HG03103 (cell line): Measurements from ENCODE around the gene OR12D1.
"Not testable (repeated sequence)": the region's sequence is repeated elsewhere in the genome, so short reads cannot be mapped to it uniquely, and the experiment has no call there.

Source experiments
- ATAC-seq: cut with Tn5 transposase; IDR thresholded peaks from one replicate; pipeline ENCODE4 v1.9.1; 2021; ENCODE audit warnings: low read depth; ENCODE audit not compliant: unreplicated experiment

The OR12D1 gene

DNA sequence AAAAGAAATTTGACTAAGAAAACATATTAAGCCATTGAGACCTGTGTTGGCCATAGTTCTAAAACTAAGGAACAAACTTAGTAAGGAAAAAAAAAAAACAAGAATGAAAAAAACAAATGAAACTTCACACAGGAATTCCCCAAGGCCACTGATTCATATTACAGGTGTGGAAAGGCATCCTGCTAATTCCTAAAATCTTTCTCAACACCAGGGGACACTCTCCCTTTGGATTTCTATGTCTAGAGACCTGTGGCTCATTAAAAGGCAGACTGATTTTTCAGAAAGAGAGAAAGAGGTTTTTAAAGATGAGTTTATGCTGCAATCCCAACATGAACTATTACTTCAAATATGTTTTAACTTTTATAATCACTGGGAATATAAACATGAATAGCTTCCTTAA lies at the start of gene OR12D1:
OR12D1 (plus strand) TSS at position 341 of the 400 bp plus-strand sequence.
- no peak for ATAC-seq

DNA sequence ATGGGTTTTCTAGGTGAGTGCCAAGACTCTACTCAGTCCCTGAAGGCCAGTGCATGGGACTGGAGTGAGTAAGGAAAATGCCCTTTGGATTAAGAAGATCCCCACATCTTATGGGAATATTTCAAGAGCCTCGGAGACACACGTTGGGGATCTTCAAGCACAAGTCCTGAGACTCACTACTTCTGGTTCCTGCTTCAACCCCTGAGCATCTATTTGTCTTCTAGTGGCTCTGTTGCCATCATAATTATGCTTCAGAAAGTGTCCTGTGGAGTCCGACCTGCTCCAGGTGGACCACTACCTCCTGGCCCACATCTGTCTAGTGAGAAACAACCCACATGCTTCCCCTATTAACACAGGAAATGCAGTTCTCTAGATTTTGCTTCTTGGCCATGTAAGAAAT lies 46.0 kb upstream of the OR12D1 start, which contains the start of gene OR5V1:
OR5V1 (minus strand) TSS at position 101 of the 400 bp plus-strand sequence. CDS start 12,670 bp downstream, outside the sequence.
- ATAC-seq, result no peak

DNA sequence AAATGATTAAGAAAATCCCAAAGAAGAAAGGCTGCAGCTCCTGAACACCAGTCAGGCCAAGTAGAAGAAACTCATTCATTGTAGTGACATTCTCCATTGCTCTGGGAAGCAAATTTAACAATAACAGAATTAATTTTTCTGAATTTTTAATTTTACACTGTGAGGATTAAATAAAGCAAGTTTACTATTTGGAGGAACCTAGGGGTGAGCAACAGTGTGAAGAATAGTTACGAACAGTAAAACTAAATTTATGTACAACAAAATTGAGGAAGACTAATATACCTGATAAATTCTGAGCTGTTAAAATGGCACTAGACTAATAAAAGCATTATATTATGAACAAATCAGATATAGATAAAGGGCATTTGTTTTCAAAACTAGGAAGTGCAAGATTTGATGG lies 39.5 kb upstream of the OR12D1 start, which contains the start of gene OR12D3:
OR12D3 (minus strand) TSS at position 101 of the 400 bp plus-strand sequence; CDS start at position 97, 4 bp downstream.
- no peak for ATAC-seq

DNA sequence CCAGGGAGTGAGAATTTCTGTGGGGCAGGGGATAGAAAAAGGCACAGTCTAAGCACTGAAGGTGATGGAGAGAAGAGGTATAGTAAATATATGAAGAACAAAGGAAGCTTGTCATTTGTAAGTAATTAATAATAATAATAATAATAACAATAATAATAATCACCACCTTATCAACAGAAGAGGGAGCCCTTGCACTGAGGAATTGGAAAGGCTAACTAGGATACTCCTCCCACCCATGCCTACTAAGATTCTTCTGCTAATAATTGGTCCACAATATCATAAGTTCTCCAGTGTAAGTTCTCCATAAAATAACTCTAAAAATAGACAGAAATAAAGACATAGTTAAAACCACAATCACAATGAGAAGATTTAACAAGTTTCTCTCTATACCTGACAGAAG lies 38.7 kb upstream of the OR12D1 start:
- ATAC-seq, result no peak

DNA sequence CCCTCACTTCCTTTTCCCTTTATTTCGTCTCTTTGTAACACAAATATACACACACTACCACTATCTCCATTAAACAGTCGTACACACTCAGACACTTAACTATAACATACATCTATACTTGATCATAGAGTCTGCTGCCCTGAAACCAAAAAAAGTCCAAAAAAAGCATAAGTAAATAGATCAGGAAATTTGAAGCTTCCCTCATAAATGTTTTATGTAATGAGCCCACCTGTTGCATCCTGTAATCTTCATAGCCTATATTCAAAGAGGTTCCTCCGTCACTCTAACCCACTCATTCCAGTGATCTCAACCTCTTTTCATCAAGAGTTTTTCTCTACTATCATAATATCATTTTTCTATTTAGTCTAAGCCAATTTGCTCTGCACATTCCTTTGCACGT lies 26.2 kb upstream of the OR12D1 start:
- no peak for ATAC-seq

DNA sequence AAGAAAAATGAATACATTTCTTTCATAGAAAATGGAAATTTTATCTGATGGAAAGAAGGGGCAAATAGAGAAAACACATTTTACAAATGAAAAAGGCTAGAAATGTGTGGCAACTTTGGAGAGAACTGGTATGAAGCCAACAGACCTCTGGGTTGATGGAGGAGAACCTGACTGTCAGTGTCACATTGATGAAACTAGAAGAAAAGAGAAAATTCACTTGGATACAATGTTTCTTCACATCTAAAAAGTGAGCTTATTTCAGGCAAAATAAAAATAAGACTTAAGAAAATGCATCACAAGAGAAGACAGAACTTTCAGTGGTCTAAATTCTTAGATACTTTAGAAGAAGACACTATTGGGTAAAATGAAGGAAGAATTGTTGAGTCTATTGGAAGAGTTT lies 19.4 kb upstream of the OR12D1 start, which contains the start of gene OR12D2:
OR12D2 (plus strand) TSS at position 301 of the 400 bp plus-strand sequence. CDS start 1,069 bp downstream, outside the sequence.
- ATAC-seq, result no peak

DNA sequence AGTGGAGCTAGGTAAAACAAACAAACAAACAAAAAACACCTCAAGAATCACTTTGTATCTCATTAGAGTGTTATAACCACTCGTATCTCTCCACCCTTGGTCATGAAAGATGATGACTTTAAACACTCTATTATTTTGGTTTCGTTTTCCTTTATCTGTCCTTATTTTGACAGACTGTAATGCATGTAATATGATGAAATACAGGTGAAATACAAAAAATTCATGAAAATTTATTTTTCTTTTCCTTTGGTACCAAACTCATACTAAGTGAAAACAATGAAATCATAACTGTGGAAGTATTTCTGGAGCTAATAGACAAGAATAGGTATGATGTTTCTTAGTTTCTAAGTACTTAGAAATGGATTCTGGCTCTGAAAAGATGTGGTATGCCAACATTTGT lies 15.2 kb upstream of the OR12D1 start:
- ATAC-seq, result no peak

DNA sequence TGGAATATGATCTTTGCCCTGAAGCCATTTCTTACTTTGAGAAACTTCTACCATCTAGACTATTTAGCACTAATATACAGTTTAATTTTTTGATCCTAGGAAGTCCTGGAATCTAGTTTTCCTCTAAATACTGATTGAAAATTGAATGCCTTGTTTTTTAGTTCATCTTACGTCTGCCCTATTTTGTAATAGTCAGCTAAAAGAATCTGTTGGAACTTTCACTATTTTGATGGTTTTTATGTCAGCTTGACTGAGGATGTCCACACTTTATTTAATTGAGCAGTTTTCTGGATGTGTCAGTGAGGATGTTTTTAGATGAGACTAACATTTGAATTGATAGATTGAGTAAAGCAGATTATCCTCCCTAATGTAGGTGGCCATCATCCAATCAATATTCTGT lies 10.9 kb upstream of the OR12D1 start:
- ATAC-seq, result no peak

DNA sequence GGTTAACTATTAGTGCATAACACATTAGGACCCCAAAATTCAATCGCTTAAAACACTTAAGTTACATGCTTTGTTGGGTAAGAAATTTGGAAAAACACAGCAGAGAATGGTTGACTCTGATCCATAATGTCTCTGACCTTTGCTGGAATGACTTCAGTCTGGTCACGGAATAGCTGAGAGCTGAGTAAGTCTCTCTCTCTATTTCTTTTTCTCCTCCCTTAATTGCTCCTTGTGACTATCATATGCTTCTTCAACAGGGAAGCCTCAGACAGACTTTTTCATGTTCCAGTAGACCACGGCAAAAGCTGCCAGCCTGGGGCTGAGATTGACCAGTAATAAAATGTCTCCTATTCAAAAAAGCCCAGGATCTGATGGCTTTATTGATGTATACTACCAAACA lies 4.8 kb downstream of the OR12D1 start:
- no peak for ATAC-seq

DNA sequence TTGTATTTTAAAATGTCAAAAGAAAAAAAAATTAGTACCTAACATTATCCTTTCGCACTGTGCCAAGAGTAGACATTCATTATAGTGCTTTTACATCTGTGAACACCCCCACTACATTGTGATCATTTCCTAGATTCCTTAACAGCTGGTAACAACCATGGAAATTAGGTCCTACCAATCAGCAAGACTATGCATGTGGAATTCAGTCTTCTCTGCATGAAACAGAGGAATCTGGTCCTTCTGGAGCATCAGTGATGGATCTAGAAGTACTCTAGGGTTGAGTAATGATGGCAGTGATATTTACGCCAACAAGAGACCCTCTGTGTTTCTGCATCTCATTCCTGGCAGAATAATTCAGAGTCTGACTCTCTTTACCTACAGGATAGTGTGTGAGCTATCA lies 9.4 kb downstream of the OR12D1 start:
- ATAC-seq, result no peak

DNA sequence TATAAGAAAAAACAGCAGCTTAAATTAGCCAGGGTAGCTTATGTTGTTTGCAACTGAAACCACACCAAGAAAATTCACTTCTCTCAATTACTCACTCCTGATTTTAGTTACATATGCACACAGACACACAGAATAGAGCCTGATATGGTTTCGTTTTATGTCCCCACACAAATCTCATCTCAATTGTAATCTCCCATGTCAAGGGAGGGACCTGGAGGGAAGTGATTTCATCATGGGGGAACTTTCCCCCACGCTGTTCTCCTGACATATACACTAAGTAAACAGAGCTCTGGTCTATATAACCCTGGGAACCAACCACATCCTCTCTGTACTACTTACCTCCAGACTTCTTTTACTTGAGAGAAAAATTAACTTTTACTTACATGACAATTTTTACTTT lies 9.8 kb downstream of the OR12D1 start:
- ATAC-seq, result no peak

DNA sequence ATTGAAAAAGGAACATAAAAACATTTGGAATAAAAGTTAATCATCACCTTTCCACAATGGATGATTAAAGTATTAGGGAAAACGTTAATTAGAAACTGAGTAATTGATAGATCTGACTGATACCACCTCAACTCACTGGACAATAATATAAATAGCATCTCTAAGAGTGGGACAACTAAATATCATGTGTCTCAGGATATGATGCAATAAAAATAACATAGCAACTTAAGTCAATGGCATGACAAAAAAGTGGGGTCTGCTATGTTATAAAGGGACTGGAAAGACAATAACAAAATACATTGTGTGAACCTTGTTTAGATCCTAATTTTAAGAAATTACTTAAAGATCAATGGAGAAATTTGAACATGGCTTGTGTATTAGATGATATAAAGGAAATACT lies 10.3 kb downstream of the OR12D1 start:
- no peak for ATAC-seq

DNA sequence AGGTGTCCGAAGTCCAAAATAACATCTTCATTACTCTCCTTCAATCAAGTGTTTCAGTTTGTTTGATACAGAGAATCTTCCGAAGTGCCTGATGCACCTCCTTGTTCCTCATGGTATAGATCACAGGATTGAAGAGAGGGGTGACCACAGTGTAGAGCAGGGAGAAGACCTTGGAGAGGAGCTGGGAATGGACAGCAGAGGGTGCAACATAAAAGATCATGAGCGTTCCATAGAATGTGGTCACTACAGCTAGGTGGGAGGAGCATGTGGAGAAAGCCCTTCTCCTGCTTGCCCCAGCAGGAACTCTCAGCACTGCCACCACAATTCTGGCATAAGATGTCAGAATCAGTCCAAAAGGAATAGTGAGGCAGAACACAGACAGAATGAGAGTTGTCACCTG lies 11.9 kb downstream of the OR12D1 start:
- no peak for ATAC-seq

DNA sequence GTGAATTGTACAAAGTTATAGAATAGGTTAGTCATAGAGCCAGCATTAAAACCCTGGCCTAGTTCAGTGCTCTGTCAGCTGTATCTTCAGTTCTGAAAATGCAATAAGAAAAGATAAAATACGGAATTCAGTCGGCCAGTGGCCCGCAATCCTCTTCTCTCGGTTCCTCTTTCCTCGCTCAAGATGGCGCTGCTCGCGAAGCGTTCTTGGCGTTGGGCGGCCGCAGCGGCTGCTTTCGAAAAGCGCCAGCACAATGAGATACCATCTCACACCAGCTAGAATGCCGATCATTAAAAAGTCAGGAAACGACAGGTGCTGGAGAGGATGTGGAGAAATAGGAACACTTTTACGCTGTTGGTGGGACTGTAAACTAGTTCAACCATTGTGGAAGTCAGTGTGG lies 22.0 kb downstream of the OR12D1 start:
- not testable (repeated sequence) for ATAC-seq

DNA sequence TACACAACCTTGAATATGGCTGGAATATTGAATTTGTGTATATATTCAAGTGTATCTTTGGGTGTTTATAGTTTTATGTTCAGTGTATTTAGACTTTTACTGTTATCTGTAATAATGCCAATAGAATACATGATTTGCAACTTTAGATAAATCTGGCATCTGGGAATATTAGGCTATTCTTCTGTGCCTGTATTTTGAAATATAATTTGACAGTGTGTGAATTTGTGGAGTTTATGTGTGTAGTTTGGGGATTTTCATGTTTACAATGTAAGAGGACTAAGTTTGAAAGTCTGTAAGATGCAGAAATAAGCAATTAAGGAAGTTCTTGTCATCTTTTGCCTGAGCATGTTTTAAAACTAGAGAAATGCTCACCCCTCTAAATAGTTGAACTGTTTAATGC lies 24.3 kb downstream of the OR12D1 start, which contains the start of gene OR10C1:
OR10C1 (plus strand) TSS at position 301 of the 400 bp plus-strand sequence. CDS start 710 bp downstream, outside the sequence.
- no peak for ATAC-seq

DNA sequence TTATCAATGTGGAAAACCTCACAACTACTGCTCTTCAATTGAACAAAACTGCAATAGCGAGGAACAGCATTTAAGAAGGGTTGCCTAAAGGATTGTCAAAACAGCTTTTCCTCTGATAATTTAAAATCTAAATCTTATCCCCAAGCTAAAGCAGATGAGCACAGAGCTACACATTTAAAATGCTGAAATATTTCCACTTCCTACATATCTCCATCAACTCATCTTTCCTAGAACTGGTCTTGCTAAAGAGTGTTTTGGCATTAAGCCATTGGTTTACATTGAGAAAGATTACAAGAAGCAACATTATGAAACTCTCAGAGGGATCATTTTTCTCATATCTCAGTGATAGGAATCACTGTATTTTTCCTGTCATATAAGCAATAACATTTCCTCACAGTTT lies 28.0 kb downstream of the OR12D1 start:
- no peak for ATAC-seq

DNA sequence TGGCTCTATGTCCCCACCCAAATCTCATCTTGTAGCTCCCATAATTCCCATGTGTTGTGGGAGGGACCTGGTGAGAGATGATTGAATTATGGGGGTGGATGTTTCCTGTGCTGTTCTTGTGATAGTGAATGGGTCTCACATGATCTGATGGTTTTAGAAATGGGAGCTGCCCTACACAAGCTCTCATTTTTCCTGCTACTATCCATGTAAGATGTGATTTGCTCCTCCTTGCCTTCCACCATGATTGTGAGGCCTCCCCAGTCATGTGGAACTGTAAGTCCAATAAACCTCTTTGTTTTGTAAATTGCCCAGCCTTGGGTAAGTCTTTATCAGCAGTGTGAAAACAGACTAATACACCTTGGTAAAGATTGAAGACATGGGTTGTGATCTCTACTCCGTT lies 29.3 kb downstream of the OR12D1 start:
- not testable (repeated sequence) for ATAC-seq

DNA sequence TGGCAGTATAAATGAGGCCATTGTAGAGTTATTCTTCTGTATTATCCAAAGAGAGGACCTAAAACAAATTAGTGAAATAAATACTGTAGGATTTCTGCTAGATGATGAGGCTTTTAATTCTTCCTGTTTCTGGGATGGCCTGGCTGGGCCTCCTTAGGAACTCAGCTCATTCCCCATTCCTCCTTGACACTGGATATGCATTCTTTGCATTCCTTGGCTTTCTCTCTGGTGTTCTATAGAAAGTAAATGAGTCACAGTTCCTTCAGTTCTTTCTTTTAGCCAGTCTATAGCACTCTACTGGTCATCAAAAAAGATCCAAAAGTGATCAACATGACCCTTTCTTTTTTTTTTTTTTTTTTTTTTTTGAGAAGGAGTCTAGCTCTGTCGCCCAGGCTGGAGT lies 32.9 kb downstream of the OR12D1 start:
- ATAC-seq, result no peak

DNA sequence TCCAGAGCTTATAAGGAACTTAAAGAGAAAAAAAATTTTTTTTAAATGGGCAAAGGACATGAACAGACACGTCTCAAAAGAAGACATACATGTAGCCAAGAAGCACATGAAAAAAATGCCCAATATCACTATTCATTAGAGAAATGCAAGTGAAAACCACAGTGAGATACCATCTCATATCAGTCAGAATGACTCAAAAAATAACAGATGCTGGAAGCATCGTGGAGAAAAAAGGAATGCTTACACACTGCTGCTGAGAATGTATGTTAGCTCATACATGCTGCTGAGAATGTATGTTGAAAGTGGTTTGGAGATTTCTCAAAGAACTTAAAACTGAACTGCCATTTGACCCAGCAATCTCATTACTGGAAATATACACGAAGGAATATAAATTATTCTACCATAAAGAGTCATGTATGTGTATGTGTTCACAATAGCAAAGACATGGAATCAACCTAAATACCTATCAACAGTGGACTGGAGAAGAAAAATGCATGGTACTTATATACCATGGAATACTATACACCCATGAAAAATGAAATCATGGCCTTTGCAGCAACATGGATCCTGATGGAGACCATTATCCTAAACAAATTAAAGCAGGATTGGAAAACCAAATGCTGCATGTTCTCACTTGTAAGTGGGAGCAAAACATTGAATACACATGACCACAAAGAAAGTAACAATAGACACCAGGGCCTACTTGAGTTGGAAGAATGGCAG lies 36.9 kb downstream of the OR12D1 start:
- no peak for ATAC-seq

DNA sequence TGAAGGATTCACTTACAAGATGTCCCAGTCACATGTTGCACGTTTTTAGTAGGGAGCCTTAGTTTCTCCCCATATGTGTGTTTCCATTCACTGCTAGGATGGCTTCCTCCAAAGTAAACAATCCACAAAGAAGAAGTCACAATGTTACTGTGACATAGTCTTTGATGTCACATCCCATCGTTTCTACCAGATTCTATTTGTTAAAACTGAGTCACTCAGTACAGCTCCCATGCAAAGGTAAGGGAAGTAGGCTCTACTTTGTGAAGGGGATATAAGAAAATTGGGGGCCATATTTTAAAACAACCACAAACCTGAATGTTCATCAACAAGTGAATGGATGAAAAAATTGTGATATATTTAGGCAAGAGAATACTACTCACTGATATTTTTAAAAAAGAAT lies 42.2 kb downstream of the OR12D1 start, which contains the start of the genes OR11A1 and OR2H1:
OR11A1 (minus strand) TSS at position 101 of the 400 bp plus-strand sequence. CDS start 29,430 bp downstream, outside the sequence.
OR2H1 (plus strand) TSS at position 185 of the 400 bp plus-strand sequence. CDS start 4,615 bp downstream, outside the sequence.
- no peak for ATAC-seq

DNA sequence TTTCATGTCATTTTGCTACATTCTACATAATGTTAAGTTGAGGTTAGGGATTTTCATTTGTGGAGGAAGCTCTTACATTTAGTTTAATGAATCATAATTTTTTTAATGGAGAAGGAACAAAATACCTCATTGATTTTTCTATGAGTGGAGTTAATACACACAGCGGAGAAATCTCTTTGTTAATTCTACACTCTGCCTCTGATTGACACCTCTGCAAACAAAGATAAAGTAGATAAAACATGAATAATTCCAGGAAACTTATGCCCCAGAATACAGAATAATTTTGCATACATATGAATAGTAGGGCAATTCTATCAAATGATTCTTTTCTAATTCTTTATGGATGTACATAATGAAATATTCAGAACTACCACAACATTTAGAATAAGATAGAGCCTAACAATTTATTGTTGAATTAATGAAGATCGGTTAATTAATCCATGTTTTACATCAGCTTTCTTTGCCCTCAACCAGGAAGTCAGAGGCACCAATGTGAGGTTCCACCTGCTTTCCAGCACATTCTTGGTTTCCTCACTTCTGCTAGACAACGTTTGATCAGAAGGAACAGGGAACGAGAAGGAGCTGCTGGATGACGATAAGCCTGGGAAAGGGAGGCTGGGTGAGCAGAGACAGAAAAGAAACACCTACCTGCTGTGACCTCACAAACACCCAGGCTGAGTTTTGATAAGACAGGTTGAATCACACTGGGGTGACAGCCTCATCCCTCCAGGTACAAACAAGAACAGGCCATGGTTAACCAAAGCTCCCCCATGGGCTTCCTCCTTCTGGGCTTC lies 46.5 kb downstream of the OR12D1 start:
- no peak for ATAC-seq
